HepG2 (cell line): ENCODE measurements around the gene SFXN5. TPM values are rescaled to one million over a fixed set of nuclear protein-coding genes. Genes with fewer than 3 reads are reported as not detected.

ENCODE experiments used
- ATAC-seq: fragments of 200-7000 bp; cut with Tn5 transposase; 3 replicates; pipeline ENCODE4 v1.9.1; 2020; ENCODE audit warnings: mild to moderate bottlenecking, moderate library complexity
- BruUV-seq: library from RNA; stranded (reverse); fragments of 400-500 nt; replicated peaks from 2 replicates; lab custom pipeline; 2021; lab: Mats Ljungman, UMichigan
- CTCF ChIA-PET: fragments of 300-600 bp; formaldehyde crosslinking; extraction: SDS; loops from one replicate; lab custom pipeline; 2021; ENCODE audit warnings: low total read pairs, inconsistent platforms, low intra/inter-chr PET ratio; lab: Yijun Ruan, JAX
- POLR2A ChIA-PET: fragments of 350-600 bp; sonication (Branson Sonifier 250); formaldehyde crosslinking; loops from one replicate; lab custom pipeline; 2020; ENCODE audit warnings: antibody characterized with exemption, inconsistent platforms; lab: Yijun Ruan, JAX
- DNase-seq: peaks from one replicate; pipeline ENCODE4 v3.0.0-alpha.2; 2015; ENCODE audit warnings: low spot score
- FAIRE-seq: peaks from 3 replicates; lab custom pipeline; 2011; peaks lifted over from hg19 to GRCh38; lab: Jason Lieb, UNC
- H2AFZ ChIP-seq: one replicate; pipeline ENCODE4 v1.6.1; 2011; ENCODE audit warnings: low read length, inconsistent platforms
- H3K27ac ChIP-seq: fragments of 300-600 bp; 3 replicates; pipeline ENCODE4 v1.8.0; 2011; ENCODE audit warnings: mixed run types, mild to moderate bottlenecking, mixed read lengths, low read length, inconsistent platforms; ENCODE audit not compliant: insufficient read depth; ENCODE audit errors: extremely low read length
- H3K27me3 ChIP-seq, 2 experiments: fragments of 200-600 bp in 1 of 2; 2 replicates in 1 of 2; 3 replicates in 1 of 2; pipeline versions ENCODE4 v1.6.0 to v1.8.0; 2011; ENCODE audit warnings: low read length in 2 of 2, mild to moderate bottlenecking in 2 of 2, moderate library complexity in 2 of 2, inconsistent platforms in 1 of 2; ENCODE audit not compliant: insufficient read depth in 2 of 2, control insufficient read depth in 1 of 2
- H3K36me3 ChIP-seq, 2 experiments: fragments of 200-600 bp in 1 of 2; replicated peaks in 1 of 2; 2 replicates in 1 of 2; 3 replicates in 1 of 2; pipeline versions ENCODE4 v1.5.1 to v1.8.0; 2011; ENCODE audit warnings: low read length in 2 of 2, inconsistent platforms in 1 of 2; ENCODE audit not compliant: insufficient read depth in 2 of 2, control insufficient read depth in 1 of 2
- H3K4me1 ChIP-seq: 2 replicates; pipeline ENCODE4 v1.5.1; 2012; ENCODE audit warnings: low read length, inconsistent platforms; ENCODE audit not compliant: insufficient read depth
- H3K4me2 ChIP-seq: 2 replicates; pipeline ENCODE4 v1.6.0; 2011; ENCODE audit warnings: low read depth, low read length, inconsistent platforms
- H3K4me3 ChIP-seq, 3 experiments: fragments of 200-600 bp in 1 of 3; sonication (generic), shearing (Covaris generic) in 1 of 3; replicated peaks in 1 of 3; 2 replicates each; pipeline ENCODE4 v1.5.1; 2011 to 2016; ENCODE audit warnings: low read length in 3 of 3, inconsistent platforms in 2 of 3, low read depth in 2 of 3, mild to moderate bottlenecking in 2 of 3, control low read depth in 1 of 3, mixed read lengths in 1 of 3; ENCODE audit not compliant: insufficient read depth in 1 of 3
- H3K79me2 ChIP-seq: one replicate; pipeline ENCODE4 v1.6.1; 2011; ENCODE audit warnings: low read length, inconsistent platforms; ENCODE audit not compliant: insufficient read depth
- H3K9ac ChIP-seq: 2 replicates; pipeline ENCODE4 v1.6.0; 2011; ENCODE audit warnings: mild to moderate bottlenecking, low read depth, low read length, inconsistent platforms; ENCODE audit not compliant: insufficient read depth
- H3K9me3 ChIP-seq: 2 replicates; pipeline ENCODE4 v1.5.1; 2012; ENCODE audit warnings: mild to moderate bottlenecking, low read length
- H4K20me1 ChIP-seq: 2 replicates; pipeline ENCODE4 v1.6.0; 2011; ENCODE audit warnings: inconsistent platforms, mild to moderate bottlenecking, low read length, moderate library complexity; ENCODE audit not compliant: insufficient read depth
- ETV5 ChIP-seq: IDR thresholded peaks from 2 replicates; pipeline ENCODE4 v1.6.1; 2018; ENCODE audit warnings: missing biosample characterization, missing genetic modification reagents, inconsistent platforms, borderline replicate concordance
- RFX1 ChIP-seq: fragments of 450-650 bp; IDR thresholded peaks from 2 replicates; pipeline ENCODE4 v1.6.1; 2017
- TBP ChIP-seq: sonication (generic); formaldehyde crosslinking; IDR thresholded peaks from 2 replicates; pipeline ENCODE4 v1.5.0; 2020; ENCODE audit warnings: missing genetic modification reagents
- ZNF256 ChIP-seq: sonication (generic); formaldehyde crosslinking; conservative IDR thresholded peaks from 2 replicates; pipeline ENCODE4 v1.4.0; 2020; ENCODE audit warnings: missing genetic modification reagents
- ZNF674 ChIP-seq: sonication (generic); formaldehyde crosslinking; IDR thresholded peaks from 2 replicates; pipeline ENCODE4 v1.5.0; 2020; ENCODE audit warnings: low read depth, mild to moderate bottlenecking, missing genetic modification reagents
- ZNF747 ChIP-seq: sonication (generic); formaldehyde crosslinking; IDR thresholded peaks from 2 replicates; pipeline ENCODE4 v1.8.1; 2023; ENCODE audit warnings: missing genetic modification reagents, mild to moderate bottlenecking, borderline replicate concordance
- ZNF772 ChIP-seq: sonication (generic); formaldehyde crosslinking; IDR thresholded peaks from 2 replicates; pipeline ENCODE4 v1.5.0; 2020; ENCODE audit warnings: mild to moderate bottlenecking, missing genetic modification reagents
- ZNF782 ChIP-seq: sonication (generic); formaldehyde crosslinking; IDR thresholded peaks from 2 replicates; pipeline ENCODE4 v1.4.0; 2020; ENCODE audit warnings: missing genetic modification reagents, mild to moderate bottlenecking, borderline replicate concordance
- WGBS: methylation state at CpG from one replicate; pipeline ENCODE4 v1.1.6; 2017; ENCODE audit warnings: low lambda C conversion rate; 5-methylcytosine and 5-hydroxymethylcytosine counted together
- in situ Hi-C: cut with HindIII; loops from 2 replicates; pipeline ENCODE4 v1.10.0; 2017; ENCODE audit warnings: low pct_unique_long_range_greater_than_20kb; ENCODE audit not compliant: extremely low pct_ligation_motif_present
- intact Hi-C: fragments of 100-400 bp; cut with micrococcal nuclease; formaldehyde crosslinking; loops from one replicate; pipeline ENCODE4 v1.10.0; 2022; ENCODE audit not compliant: unreplicated experiment
- polyA plus RNA-seq, 8 experiments: library from polyadenylated mRNA; depleted of rRNA in 3 of 8; stranded (reverse) in 7 of 8; unstranded in 1 of 8; fragments of >200 nt; fragmentation: Illumina TruSeq in 4 of 8; extraction: Trizol in 4 of 8; gene quantifications; 2 replicates each; pipeline versions ENCODE4 v1.2.1 to v1.2.3, GENCODE V29; 2011 to 2016; ENCODE audit warnings: low read depth in 4 of 8, missing spikeins in 1 of 8, mixed read lengths in 1 of 8; ENCODE audit not compliant: insufficient read depth in 1 of 8
- total RNA-seq, 5 experiments: library from RNA; depleted of rRNA; stranded (reverse); fragments of >200 nt; fragmentation: Illumina TruSeq; extraction: Trizol; gene quantifications; 2 replicates each; pipeline ENCODE4 v1.2.3, GENCODE V29; 2016; ENCODE audit warnings: low read depth in 1 of 5
- TF ChIP-seq, protein P1 (sequence below): sonication (generic); formaldehyde crosslinking; IDR thresholded peaks from 2 replicates; pipeline ENCODE4 v1.4.0; 2020; ENCODE audit warnings: mild to moderate bottlenecking, missing genetic modification reagents
- TF ChIP-seq, protein P2 (sequence below): sonication (generic); formaldehyde crosslinking; IDR thresholded peaks from 2 replicates; pipeline ENCODE4 v1.8.0; 2022; ENCODE audit warnings: missing genetic modification reagents, mild to moderate bottlenecking, borderline replicate concordance
- TF ChIP-seq, protein P3 (sequence below): sonication (generic); formaldehyde crosslinking; IDR thresholded peaks from 2 replicates; pipeline ENCODE4 v1.4.0; 2020; ENCODE audit warnings: missing genetic modification reagents
- TF ChIP-seq, protein P4 (sequence below): sonication (generic); formaldehyde crosslinking; IDR thresholded peaks from 2 replicates; pipeline ENCODE4 v1.4.0; 2020; ENCODE audit warnings: missing genetic modification reagents, mild to moderate bottlenecking, borderline replicate concordance

The SFXN5 gene
- total and polyA plus RNA-seq, 2 of the 13 experiments (the other 11 are each of a cell fraction or from before 2014, with no cell fraction given) = 34.9 to 37.4 TPM

DNA sequence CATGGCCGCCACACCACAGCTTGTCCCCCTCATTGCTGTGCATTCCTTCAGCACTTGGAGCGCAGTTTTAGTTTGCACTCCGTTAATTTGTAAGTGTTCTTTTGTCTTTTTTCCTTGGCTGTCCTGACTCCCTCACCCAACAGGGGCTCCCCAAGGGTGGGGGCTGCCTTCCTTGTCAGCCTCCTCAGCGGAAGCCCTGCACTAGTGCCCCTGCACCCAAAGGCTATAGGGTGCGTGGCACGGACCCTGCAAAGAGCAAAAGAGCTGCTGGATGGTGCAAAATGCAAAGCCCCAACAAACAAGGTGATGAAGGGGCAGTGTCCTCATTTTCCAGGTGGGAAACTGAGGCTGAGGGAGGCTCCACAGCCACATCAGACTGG, 107.4 kb downstream of the SFXN5 start:
- H3K4me3 ChIP-seq = no peak overlapping the region
- intact Hi-C loops = no loop called here
- ATAC-seq (no peak), FAIRE-seq (no peak), DNase-seq (no peak)
- TF ChIP-seq, protein P1, sequence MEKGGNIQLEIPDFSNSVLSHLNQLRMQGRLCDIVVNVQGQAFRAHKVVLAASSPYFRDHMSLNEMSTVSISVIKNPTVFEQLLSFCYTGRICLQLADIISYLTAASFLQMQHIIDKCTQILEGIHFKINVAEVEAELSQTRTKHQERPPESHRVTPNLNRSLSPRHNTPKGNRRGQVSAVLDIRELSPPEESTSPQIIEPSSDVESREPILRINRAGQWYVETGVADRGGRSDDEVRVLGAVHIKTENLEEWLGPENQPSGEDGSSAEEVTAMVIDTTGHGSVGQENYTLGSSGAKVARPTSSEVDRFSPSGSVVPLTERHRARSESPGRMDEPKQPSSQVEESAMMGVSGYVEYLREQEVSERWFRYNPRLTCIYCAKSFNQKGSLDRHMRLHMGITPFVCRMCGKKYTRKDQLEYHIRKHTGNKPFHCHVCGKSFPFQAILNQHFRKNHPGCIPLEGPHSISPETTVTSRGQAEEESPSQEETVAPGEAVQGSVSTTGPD = no peak
- TF ChIP-seq RFX1 (no peak), ZNF747 (CRISPR knock-in tag) (no peak), TBP (CRISPR knock-in tag) (no peak), ZNF674 (CRISPR knock-in tag) (no peak), ZNF256 (no peak), ZNF772 (no peak), ETV5 (CRISPR knock-in tag) (no peak), ZNF782 (no peak)
- TF ChIP-seq, protein P2, sequence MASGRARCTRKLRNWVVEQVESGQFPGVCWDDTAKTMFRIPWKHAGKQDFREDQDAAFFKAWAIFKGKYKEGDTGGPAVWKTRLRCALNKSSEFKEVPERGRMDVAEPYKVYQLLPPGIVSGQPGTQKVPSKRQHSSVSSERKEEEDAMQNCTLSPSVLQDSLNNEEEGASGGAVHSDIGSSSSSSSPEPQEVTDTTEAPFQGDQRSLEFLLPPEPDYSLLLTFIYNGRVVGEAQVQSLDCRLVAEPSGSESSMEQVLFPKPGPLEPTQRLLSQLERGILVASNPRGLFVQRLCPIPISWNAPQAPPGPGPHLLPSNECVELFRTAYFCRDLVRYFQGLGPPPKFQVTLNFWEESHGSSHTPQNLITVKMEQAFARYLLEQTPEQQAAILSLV (CRISPR knock-in tag) = no peak
- TF ChIP-seq, protein P3, sequence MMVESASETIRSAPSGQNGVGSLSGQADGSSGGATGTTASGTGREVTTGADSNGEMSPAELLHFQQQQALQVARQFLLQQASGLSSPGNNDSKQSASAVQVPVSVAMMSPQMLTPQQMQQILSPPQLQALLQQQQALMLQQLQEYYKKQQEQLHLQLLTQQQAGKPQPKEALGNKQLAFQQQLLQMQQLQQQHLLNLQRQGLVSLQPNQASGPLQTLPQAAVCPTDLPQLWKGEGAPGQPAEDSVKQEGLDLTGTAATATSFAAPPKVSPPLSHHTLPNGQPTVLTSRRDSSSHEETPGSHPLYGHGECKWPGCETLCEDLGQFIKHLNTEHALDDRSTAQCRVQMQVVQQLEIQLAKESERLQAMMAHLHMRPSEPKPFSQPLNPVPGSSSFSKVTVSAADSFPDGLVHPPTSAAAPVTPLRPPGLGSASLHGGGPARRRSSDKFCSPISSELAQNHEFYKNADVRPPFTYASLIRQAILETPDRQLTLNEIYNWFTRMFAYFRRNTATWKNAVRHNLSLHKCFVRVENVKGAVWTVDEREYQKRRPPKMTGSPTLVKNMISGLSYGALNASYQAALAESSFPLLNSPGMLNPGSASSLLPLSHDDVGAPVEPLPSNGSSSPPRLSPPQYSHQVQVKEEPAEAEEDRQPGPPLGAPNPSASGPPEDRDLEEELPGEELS (CRISPR knock-in tag) = no peak
- TF ChIP-seq, protein P4, sequence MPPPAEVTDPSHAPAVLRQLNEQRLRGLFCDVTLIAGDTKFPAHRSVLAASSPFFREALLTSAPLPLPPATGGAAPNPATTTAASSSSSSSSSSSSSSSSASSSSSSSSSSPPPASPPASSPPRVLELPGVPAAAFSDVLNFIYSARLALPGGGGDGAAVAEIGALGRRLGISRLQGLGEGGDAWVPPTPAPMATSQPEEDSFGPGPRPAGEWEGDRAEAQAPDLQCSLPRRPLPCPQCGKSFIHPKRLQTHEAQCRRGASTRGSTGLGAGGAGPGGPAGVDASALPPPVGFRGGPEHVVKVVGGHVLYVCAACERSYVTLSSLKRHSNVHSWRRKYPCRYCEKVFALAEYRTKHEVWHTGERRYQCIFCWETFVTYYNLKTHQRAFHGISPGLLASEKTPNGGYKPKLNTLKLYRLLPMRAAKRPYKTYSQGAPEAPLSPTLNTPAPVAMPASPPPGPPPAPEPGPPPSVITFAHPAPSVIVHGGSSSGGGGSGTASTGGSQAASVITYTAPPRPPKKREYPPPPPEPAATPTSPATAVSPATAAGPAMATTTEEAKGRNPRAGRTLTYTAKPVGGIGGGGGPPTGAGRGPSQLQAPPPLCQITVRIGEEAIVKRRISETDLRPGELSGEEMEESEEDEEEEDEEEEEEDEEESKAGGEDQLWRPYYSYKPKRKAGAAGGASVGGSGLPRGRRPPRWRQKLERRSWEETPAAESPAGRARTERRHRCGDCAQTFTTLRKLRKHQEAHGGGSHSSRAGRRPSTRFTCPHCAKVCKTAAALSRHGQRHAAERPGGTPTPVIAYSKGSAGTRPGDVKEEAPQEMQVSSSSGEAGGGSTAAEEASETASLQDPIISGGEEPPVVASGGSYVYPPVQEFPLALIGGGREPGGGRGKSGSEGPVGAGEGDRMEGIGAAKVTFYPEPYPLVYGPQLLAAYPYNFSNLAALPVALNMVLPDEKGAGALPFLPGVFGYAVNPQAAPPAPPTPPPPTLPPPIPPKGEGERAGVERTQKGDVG (CRISPR knock-in tag) = no peak
- H3K4me1 ChIP-seq = no peaks in the 10 kb centered on the region
- WGBS = 99% methylated on average over 6 of the region's 6 CpGs
- no peak overlapping the region for H3K27ac ChIP-seq
- POLR2A ChIA-PET = no interaction called here
- H3K9ac ChIP-seq = no peak overlapping the region
- CTCF ChIA-PET = no interaction called here
- in situ Hi-C loops = no loop called here
- no peaks in the 10 kb centered on the region for H3K79me2 ChIP-seq
- peaks cover 0 to 19% of the 10 kb centered on the region in 2 experiments; a peak in 1 of 5 replicates for H3K36me3 ChIP-seq
- no peak overlapping the region for H3K4me2 ChIP-seq
- H3K27me3 ChIP-seq = no peaks in the 10 kb centered on the region
- no peaks in the 10 kb centered on the region for H3K9me3 ChIP-seq
- H4K20me1 ChIP-seq = no peaks in the 10 kb centered on the region
- H2AFZ ChIP-seq = no peak overlapping the region
- BruUV-seq = no TSS peak
